ENCODE results near the gene DTX1. TPM values are rescaled to one million over a fixed set of nuclear protein-coding genes. Genes with fewer than 3 reads are reported as not detected.

The DTX1 gene
- total RNA-seq, 2 donors from 2014 or later, result 6.3 to 9.8 TPM

- no peak for DNase-seq
- ATAC-seq, result no peak
- intact Hi-C loops (cut with DNase I), result no loop called here
Observed at GRCh38 chr12:113144806-113145205, 88.3 kb downstream of the DTX1 start.

- ATAC-seq (no peak), DNase-seq (no peak)
- intact Hi-C loops (cut with DNase I), result no loop called here
Observed at GRCh38 chr12:113145720-113146551, 89.4 kb downstream of the DTX1 start.

DNA sequence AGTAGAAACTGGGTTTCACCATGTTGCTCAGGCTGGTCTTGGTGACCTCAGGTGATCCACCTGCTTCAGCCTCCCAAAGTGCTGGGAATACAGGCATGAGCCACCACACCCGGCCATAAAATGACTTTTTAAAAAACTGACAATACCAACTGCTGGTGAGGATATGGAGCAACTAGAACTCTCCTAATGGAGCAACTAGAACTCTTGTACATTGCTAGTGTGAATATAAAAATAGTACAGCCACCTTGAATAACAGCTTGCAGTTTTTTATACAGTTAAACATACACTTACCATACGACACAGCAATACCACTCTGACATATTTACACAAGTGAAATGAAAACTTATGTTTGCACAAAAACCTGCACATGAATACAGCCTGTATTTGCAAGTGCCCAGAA, 90.5 kb downstream of the DTX1 start:
- no peak for ATAC-seq

More for the DNA sequence above, 90.5 kb downstream of the DTX1 start:
- intact Hi-C loops (cut with DNase I), result no loop called here
- DNase-seq, result no peak

Other genes with a start within 250 kb of the DTX1 start
- 10 to 100 TPM; 13.8 to 18.1 TPM for gene OAS1, start 149.8 kb upstream of the DTX1 start, total RNA-seq
- 10 to 100 TPM in 1 of 2 donors, 1 to 10 TPM in 1; 8.1 to 19.4 TPM for gene OAS3, start 118.3 kb upstream of the DTX1 start, total RNA-seq
- gene OAS2, start 78.2 kb upstream of the DTX1 start, total RNA-seq, result 10 to 100 TPM in 1 of 2 donors, 1 to 10 TPM in 1; 6.5 to 18.4 TPM
- gene RASAL1, start 79.0 kb downstream of the DTX1 start, total RNA-seq, result not detected
- gene CFAP73, start 93.0 kb downstream of the DTX1 start, total RNA-seq, result not detected
- gene DDX54, start 128.7 kb downstream of the DTX1 start, total RNA-seq, result 10 to 100 TPM; 32.4 to 39.4 TPM
- gene RITA1, start 129.0 kb downstream of the DTX1 start, total RNA-seq, result 10 to 100 TPM; 10.8 to 13.0 TPM
- 10 to 100 TPM; 66.1 to 80.6 TPM for gene TPCN1, start 164.7 kb downstream of the DTX1 start, total RNA-seq

Measured in left cardiac atrium (tissue), 4 donors.